Ishikawa (cell line): ENCODE data around the gene RTN4R.

ENCODE experiments used
- CEBPB ChIP-seq: IDR thresholded peaks from 2 replicates; pipeline ENCODE4 v1.6.1; 2012
- EP300 ChIP-seq: IDR thresholded peaks from 2 replicates; pipeline ENCODE4 v1.6.1; 2012; ENCODE audit warnings: borderline replicate concordance
- FOXM1 ChIP-seq: IDR thresholded peaks from 2 replicates; pipeline ENCODE4 v1.6.1; 2012; ENCODE audit warnings: low read depth, borderline replicate concordance
- RAD21 ChIP-seq: IDR thresholded peaks from 2 replicates; pipeline ENCODE4 v1.6.1; 2012; ENCODE audit warnings: low read depth
- ZBTB7A ChIP-seq: IDR thresholded peaks from 2 replicates; pipeline ENCODE4 v1.6.1; 2012; ENCODE audit warnings: low read depth
- TF ChIP-seq, protein P1 (sequence below): IDR thresholded peaks from 2 replicates; pipeline ENCODE4 v1.6.1; 2012

DNA sequence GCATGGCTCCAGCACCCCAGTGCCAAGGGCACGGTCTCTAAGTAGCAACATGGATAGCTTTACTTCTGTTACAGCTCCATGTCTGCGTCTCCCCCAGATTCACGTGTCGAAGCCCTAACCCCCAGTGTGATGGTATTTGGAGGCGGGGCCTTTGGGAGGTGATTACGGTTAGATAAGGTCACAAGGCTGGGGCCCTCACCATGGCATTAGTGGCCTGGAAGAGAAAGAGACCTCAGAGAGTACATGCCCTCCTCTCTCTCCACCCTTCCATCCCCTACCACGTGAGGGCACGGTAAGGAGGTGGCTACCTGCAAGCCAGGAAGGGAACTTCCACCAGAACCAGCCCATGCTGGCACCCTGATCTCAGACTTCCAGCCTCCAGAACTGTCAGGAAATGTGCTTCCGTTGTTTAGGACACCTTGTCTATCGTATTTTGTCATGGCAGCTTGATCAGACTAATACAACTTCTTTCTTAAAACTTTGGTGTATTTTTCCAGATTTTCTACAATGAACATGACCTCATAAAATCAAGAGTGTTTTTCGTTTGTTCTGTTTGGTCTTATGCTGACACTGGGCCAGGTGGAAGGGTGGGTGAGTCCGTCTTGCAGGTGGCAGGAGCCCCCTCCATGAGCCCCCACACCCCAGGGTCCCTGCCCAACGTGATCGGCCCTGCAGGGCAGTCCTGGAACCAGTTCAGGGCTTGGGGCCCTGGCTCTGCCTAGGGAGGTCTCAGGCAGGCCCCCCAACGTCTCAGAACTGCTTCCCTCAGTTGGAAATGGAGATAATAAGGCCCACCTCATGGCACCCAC lies 10.7 kb downstream of the RTN4R start:
- TF ChIP-seq RAD21 (no peak), EP300 (no peak), ZBTB7A (no peak), FOXM1 (no peak), CEBPB (no peak)
- TF ChIP-seq, protein P1, sequence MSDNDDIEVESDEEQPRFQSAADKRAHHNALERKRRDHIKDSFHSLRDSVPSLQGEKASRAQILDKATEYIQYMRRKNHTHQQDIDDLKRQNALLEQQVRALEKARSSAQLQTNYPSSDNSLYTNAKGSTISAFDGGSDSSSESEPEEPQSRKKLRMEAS = no peak
